Thymus (tissue), 11 donors: ENCODE measurements around the gene LRRC4C. TPM values are rescaled to one million over a fixed set of nuclear protein-coding genes. Genes with fewer than 3 reads are reported as not detected.
"Not testable (repeated sequence)": the region's sequence is repeated elsewhere in the genome, so short reads cannot be mapped to it uniquely, and the experiment has no call there.

Experiments used
- DNase-seq, 9 donors: peaks; one replicate each; pipeline ENCODE4 v3.0.0-alpha.2; 2013; ENCODE audit warnings: low spot score in 9 of 9, low read depth in 6 of 9, missing footprints in 1 of 9
- H3K27ac ChIP-seq, 2 donors: one replicate each; pipeline ENCODE4 v1.5.1; 2013; ENCODE audit warnings: control low read depth in 1 of 2, low read depth in 1 of 2, low read length in 1 of 2, mild to moderate bottlenecking in 1 of 2, moderate library complexity in 1 of 2
- H3K27me3 ChIP-seq, 2 donors: one replicate each; pipeline ENCODE4 v1.5.1; 2013; ENCODE audit warnings: low read length in 1 of 2; ENCODE audit not compliant: control insufficient read depth in 2 of 2, insufficient read depth in 1 of 2
- H3K36me3 ChIP-seq, 2 donors: one replicate each; pipeline ENCODE4 v1.5.1; 2013; ENCODE audit warnings: low read length in 1 of 2, mild to moderate bottlenecking in 1 of 2, moderate library complexity in 1 of 2; ENCODE audit not compliant: control insufficient read depth in 2 of 2, insufficient read depth in 2 of 2
- H3K4me1 ChIP-seq, 2 donors: one replicate each; pipeline ENCODE4 v1.5.1; 2013; ENCODE audit warnings: low read length in 2 of 2; ENCODE audit not compliant: control insufficient read depth in 2 of 2, insufficient read depth in 2 of 2
- H3K4me3 ChIP-seq, 2 donors: one replicate each; pipeline ENCODE4 v1.5.1; 2013; ENCODE audit warnings: low read length in 2 of 2, control low read depth in 1 of 2, mild to moderate bottlenecking in 1 of 2
- H3K9me3 ChIP-seq, 2 donors: one replicate each; pipeline ENCODE4 v1.5.1; 2013; ENCODE audit warnings: low read length in 1 of 2, mild to moderate bottlenecking in 1 of 2; ENCODE audit not compliant: control insufficient read depth in 2 of 2, insufficient read depth in 1 of 2
- WGBS: extraction: QIAGEN DNeasy Blood & Tissue Kit; methylation state at CpG from one replicate; pipeline ENCODE4 v1.1.7; 2013; 5-methylcytosine and 5-hydroxymethylcytosine counted together
- polyA plus RNA-seq: library from polyadenylated mRNA; stranded (reverse); fragments of 200-250 nt; gene quantifications from one replicate; pipeline ENCODE4 v1.2.3, GENCODE V29; 2013
- total RNA-seq: library from RNA; stranded (reverse); fragments of 120-200 nt; gene quantifications from one replicate; pipeline ENCODE4 v1.2.4, GENCODE V29; 2013
- donor health status: healthy.

LRRC4C gene
- total and polyA plus RNA-seq, 2 donors: 0.30 to 1.6 TPM

DNA sequence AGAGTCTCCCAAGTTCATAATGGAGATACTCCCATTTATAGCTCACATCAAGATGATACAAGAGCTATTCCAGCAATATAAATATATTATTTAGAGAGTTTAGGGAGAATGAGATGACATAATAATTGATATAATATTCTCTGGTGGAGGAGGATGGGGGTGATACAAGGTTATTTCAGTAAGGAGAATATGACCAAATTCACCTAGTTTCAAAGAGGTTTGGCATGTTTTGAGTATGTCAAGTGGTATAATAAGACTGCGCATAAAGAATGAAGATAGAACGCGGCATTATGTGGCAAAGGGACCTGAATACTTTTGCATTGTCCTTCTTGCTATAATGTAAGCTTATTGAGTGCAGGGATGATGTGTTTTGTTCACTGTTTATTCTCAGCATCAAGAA, 1283.5 kb downstream of the LRRC4C start:
- 98% methylated on average over 3 of the region's 3 CpGs for WGBS
- no peak overlapping the region for H3K27ac ChIP-seq
- DNase-seq: no peak

GRCh38 chr11:40170078-40170477, 1289.4 kb downstream of the LRRC4C start:
- WGBS: 69% methylated on average over 2 of the region's 2 CpGs

More for the DNA sequence above, 1283.5 kb downstream of the LRRC4C start:
- H3K4me1 ChIP-seq: no peaks in the 10 kb centered on the region
- no peaks in the 10 kb centered on the region for H3K27me3 ChIP-seq
- H3K9me3 ChIP-seq: no peaks in the 10 kb centered on the region
- H3K4me3 ChIP-seq: no peak overlapping the region
- H3K36me3 ChIP-seq: no peaks in the 10 kb centered on the region

DNA sequence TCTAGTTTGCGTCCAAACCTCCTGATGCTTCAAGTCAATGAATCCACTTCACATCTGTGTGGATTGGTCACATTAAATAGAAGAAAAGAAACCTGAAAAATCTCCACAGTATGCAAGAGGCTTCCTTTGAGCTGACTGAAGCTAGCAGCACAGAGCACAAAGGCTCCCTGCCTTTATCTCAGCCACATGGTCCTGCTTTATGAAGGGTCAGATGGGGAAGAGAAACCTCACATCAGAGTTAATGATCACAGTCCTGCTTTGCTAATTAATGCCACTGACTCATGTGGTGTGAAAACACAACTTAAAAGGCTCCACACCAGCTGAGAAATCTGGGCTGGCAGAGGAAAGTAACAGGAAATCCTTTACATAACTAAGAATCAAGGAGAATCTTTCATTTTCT, 1291.0 kb downstream of the LRRC4C start:
- Histone ChIP-seq H3K27ac (no peak overlapping the region), H3K36me3 (no peaks in the 10 kb centered on the region), H3K9me3 (peaks cover 0 to 3% of the 10 kb centered on the region in 2 donors), H3K27me3 (no peaks in the 10 kb centered on the region), H3K4me3 (no peak overlapping the region), H3K4me1 (no peaks in the 10 kb centered on the region)
- WGBS: 84% methylated on average over 1 of the region's 1 CpG
- no peak for DNase-seq

More at GRCh38 chr11:40170078-40170477, 1289.4 kb downstream of the LRRC4C start:
- Histone ChIP-seq H3K9me3 (no peaks in the 10 kb centered on the region), H3K27me3 (no peaks in the 10 kb centered on the region), H3K4me1 (no peaks in the 10 kb centered on the region), H3K27ac (no peak overlapping the region), H3K4me3 (no peak overlapping the region), H3K36me3 (no peaks in the 10 kb centered on the region)
- no peak for DNase-seq

- 95% methylated on average over 5 of the region's 5 CpGs for whole genome bisulfite sequencing
- H3K9me3 ChIP-seq, H3K36me3 ChIP-seq, H3K27ac ChIP-seq, H3K27me3 ChIP-seq, H3K4me1 ChIP-seq, H3K4me3 ChIP-seq, DNase-seq: not testable (repeated sequence)
Observed at GRCh38 chr11:40167805-40168204, 1291.6 kb downstream of the LRRC4C start.

GRCh38 chr11:40166892-40167291, 1292.6 kb downstream of the LRRC4C start:
- H3K4me3 ChIP-seq: no peak overlapping the region
- no peak overlapping the region for H3K27ac ChIP-seq
- H3K9me3 ChIP-seq: peaks cover 0 to 3% of the 10 kb centered on the region in 2 donors
- H3K27me3 ChIP-seq: no peaks in the 10 kb centered on the region
- H3K4me1 ChIP-seq: no peaks in the 10 kb centered on the region
- no peaks in the 10 kb centered on the region for H3K36me3 ChIP-seq
- no peak for DNase-seq
- WGBS: 92% methylated on average over 4 of the region's 4 CpGs

DNA sequence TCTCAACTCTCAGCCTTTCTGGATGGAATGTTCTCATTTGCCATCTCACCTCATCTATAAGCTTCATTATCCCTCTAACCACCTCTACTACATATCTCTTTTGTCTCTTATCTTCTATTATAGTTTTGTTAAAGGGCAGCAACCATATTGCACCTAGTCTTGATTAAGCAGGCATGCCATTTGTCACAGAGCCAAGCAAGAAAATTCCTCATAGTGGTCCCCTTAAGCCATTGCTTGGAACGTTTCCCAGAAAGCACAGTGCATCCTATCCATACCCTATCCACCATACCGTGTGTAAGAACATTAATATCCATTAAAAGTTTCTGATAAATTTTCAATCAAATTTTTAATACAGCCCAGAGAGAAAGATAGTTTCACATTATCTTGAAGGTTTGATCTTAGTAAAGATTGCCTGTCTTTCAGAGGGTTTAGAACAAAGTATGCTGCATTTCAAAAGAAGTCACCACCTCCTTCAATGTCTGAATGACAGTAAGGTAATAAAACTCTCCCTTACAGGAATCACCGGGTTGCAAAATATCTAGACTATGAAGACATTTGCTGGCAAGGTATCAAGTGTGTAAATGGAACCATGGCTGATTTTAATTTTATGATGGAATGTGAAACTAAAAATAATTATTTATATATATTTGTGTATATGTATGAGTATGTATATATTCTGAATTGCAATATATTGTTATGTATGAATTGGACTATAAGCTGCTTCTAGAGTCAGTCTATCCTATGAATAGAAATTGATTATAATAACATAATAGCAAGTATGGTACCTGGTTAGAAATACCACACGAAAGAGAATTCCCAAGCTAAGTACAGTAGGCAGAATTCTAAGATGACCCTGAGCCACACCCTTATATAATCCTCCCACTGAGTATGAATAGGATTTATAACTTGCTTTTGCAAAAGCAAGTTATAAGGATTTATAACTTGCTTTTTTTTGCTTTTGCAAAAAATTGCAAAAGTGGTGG, 1296.3 kb downstream of the LRRC4C start:
- no peak for DNase-seq

GRCh38 chr11:40161854-40162410, 1297.5 kb downstream of the LRRC4C start:
- Histone ChIP-seq H3K9me3 (peaks cover 0 to 3% of the 10 kb centered on the region in 2 donors), H3K36me3 (no peaks in the 10 kb centered on the region), H3K4me3 (no peak overlapping the region), H3K27me3 (no peaks in the 10 kb centered on the region), H3K27ac (no peak overlapping the region), H3K4me1 (no peaks in the 10 kb centered on the region)
- DNase-seq: no peak
- WGBS: 91% methylated on average over 5 of the region's 5 CpGs

More for the DNA sequence above, 1296.3 kb downstream of the LRRC4C start:
- WGBS: 48% methylated on average over 4 of the region's 4 CpGs
- Histone ChIP-seq H3K9me3 (peaks cover 0 to 3% of the 10 kb centered on the region in 2 donors), H3K36me3 (no peaks in the 10 kb centered on the region), H3K27ac (no peak overlapping the region), H3K27me3 (no peaks in the 10 kb centered on the region), H3K4me3 (no peak overlapping the region), H3K4me1 (no peaks in the 10 kb centered on the region)

GRCh38 chr11:40160418-40160817, 1299.0 kb downstream of the LRRC4C start:
- Histone ChIP-seq H3K4me1 (no peaks in the 10 kb centered on the region), H3K9me3 (peaks cover 0 to 3% of the 10 kb centered on the region in 2 donors), H3K27me3 (no peaks in the 10 kb centered on the region), H3K36me3 (no peaks in the 10 kb centered on the region), H3K4me3 (no peak overlapping the region), H3K27ac (no peak overlapping the region)
- 88% methylated on average over 3 of the region's 3 CpGs for WGBS
- DNase-seq: no peak

DNA sequence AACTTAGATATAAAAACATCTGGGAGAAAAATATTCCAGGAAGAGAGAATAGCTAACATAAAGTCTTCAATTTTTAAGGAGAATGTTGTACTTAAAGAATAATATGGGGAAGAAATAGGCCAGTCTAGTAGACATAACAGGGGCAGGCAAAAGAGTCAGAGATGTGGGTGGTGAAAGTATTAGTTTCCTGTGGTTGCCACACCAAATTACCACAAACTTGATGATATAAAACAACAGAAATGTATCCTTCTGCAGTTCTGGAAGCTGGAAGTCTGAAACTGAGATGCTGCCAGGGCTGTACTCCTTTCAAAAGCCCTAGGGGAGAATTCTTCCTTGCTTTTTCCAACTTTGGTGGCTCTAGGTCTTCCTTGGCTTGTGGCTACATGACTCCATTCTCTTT, 1309.7 kb downstream of the LRRC4C start:
- no peaks in the 10 kb centered on the region for H3K36me3 ChIP-seq
- peaks cover 1 to 14% of the 10 kb centered on the region in 2 donors for H3K9me3 ChIP-seq
- H3K4me3 ChIP-seq: no peak overlapping the region
- no peaks in the 10 kb centered on the region for H3K4me1 ChIP-seq
- no peak for DNase-seq
- H3K27ac ChIP-seq: no peak overlapping the region
- no peaks in the 10 kb centered on the region for H3K27me3 ChIP-seq
